Epithelial cell of proximal tubule (primary cell): Measurements from ENCODE around the gene ZNF710. TPM values are rescaled to one million over a fixed set of nuclear protein-coding genes. Genes with fewer than 3 reads are reported as not detected.

Experiments
- DNase-seq: peaks from one replicate; pipeline ENCODE4 v3.0.0-alpha.2; 2011; ENCODE audit warnings: low read depth
- H3K4me3 ChIP-seq: 2 replicates; pipeline ENCODE4 v1.5.1; 2011; ENCODE audit warnings: low read depth, mild to moderate bottlenecking, low read length
- CTCF ChIP-seq: conservative IDR thresholded peaks from 2 replicates; pipeline ENCODE4 v1.5.1; 2012; ENCODE audit warnings: low read depth, mild to moderate bottlenecking, low read length
- total RNA-seq: library from RNA; depleted of rRNA; stranded (reverse); fragments of >200 nt; gene quantifications from 2 replicates; pipeline ENCODE4 v1.2.3, GENCODE V29; 2015

Gene ZNF710
- total RNA-seq, 1 donor from 2014 or later, result 11.4 TPM

GRCh38 chr15:90095521-90095959, 94.4 kb downstream of the ZNF710 start:
- no peak overlapping the region for H3K4me3 ChIP-seq
- no peak for TF ChIP-seq CTCF
- DNase-seq, result no peak

GRCh38 chr15:90097475-90097874, 96.4 kb downstream of the ZNF710 start:
- no peak for TF ChIP-seq CTCF
- no peak for DNase-seq
- no peak overlapping the region for H3K4me3 ChIP-seq

- peak overlapping the region; percentile 80 for H3K4me3 ChIP-seq
- TF ChIP-seq CTCF, result no peak
- no peak for DNase-seq
Observed at GRCh38 chr15:90099072-90099867, 98.1 kb downstream of the ZNF710 start.

GRCh38 chr15:90099868-90100831, 99.0 kb downstream of the ZNF710 start:
- DNase-seq, result no peak
- peak overlapping the region; percentile 80 for H3K4me3 ChIP-seq
- no peak for TF ChIP-seq CTCF

GRCh38 chr15:90101130-90101968, 100.2 kb downstream of the ZNF710 start:
- TF ChIP-seq CTCF, result no peak
- no peak for DNase-seq
- H3K4me3 ChIP-seq, result peak overlapping the region; percentile 80

- no peak for TF ChIP-seq CTCF
- H3K4me3 ChIP-seq, result peak within 1 kb of the TSS; percentile 80
- DNase-seq, result no peak
Observed at GRCh38 chr15:90101969-90102890, 101.1 kb downstream of the ZNF710 start, which contains the start of gene IDH2. IDH2 (minus strand) TSS chr15:90102468; CDS start chr15:90102390, 78 bp downstream.
